ENCODE results near the gene VTI1A.

Gene VTI1A

GRCh38 chr10:112741830-112742402 lies 294.9 kb downstream of the VTI1A start:
- H3K9me2 ChIP-seq (replicated peaks; ENCODE audit: low read depth, low read length) = no peaks in the 10 kb centered on the region
- H4K20me1 ChIP-seq (ENCODE audit: insufficient read depth, low read length, poor library complexity, severe bottlenecking) = no peaks in the 10 kb centered on the region
- no peaks in the 10 kb centered on the region for H3K79me2 ChIP-seq (ENCODE audit: insufficient read depth, low read length)
- H3K27me3 ChIP-seq (ENCODE audit: insufficient read depth, low read length, poor library complexity, severe bottlenecking) = no peaks in the 10 kb centered on the region
- H3K9me3 ChIP-seq (ENCODE audit: insufficient read depth, low read depth, low read length) = no peaks in the 10 kb centered on the region
- no peak overlapping the region for H3K9ac ChIP-seq (ENCODE audit: low read depth, low read length, poor library complexity, severe bottlenecking)
- TF ChIP-seq CTCF (conservative IDR thresholded peaks at IDR 0.05; ENCODE audit: low read length) = no peak
- no peak for TF ChIP-seq EZH2phosphoT487 (IDR thresholded peaks at IDR 0.05; ENCODE audit: borderline replicate concordance)
- no peak overlapping the region for H3K4me2 ChIP-seq (ENCODE audit: low read depth, low read length, poor library complexity, severe bottlenecking)
- H3K36me3 ChIP-seq (ENCODE audit: insufficient read depth, low read length) = no peaks in the 10 kb centered on the region
- peaks cover 2% of the 10 kb centered on the region for H3K4me1 ChIP-seq (ENCODE audit: insufficient read depth, low read length, poor library complexity, severe bottlenecking)
- no peak overlapping the region for H2AFZ ChIP-seq (ENCODE audit: low read length)
- H3F3A ChIP-seq (ENCODE audit: low read depth) = no peaks in the 10 kb centered on the region
- H3K4me3 ChIP-seq (ENCODE audit: low read length, poor library complexity, severe bottlenecking) = no peak overlapping the region

DNA sequence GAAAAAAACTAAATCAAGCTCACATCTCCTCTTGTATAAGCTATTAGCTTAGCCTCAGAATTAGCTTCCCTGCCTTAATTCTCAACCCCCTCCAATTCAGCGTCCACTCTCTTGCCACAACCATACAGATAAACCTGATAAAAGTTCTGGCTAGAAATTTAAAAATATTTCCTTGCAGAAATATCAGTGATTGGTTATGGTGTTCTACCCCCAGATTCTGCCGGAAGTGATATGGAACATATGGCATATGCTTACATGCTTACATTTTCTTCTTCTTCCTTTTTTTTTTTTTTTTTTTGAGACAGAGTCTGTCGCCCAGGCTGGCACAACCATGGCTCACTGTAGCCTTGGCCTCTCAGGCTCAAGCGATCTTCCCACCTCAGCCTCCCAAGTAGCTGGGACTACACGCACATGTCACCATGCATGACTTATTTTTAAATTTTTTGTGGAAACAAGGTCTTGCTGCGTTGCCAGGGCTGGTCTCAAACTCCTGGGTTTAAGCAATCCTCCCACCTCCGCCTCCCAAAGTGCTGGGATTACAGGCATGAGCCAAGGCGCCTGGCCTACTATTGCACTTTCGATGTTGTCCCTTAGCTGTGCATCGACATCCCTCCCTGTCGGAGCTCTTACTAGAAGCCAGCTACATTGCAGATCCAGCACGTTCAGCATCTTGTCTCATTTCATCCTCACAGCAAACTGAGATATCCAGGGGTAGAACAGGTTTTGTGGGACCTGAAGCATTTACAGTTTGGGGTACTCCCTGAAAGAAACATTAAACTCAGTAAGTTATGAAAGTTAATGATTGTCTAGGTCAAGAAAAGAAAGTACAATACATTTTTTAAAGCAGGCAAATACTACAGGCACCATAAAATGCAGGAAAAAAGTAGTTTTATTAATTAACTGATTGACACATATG lies 297.4 kb downstream of the VTI1A start:
- Histone ChIP-seq H3K4me1 (ENCODE audit: insufficient read depth, low read length, poor library complexity, severe bottlenecking) (peaks cover 2% of the 10 kb centered on the region), H4K20me1 (ENCODE audit: insufficient read depth, low read length, poor library complexity, severe bottlenecking) (no peaks in the 10 kb centered on the region), H3K4me2 (ENCODE audit: low read depth, low read length, poor library complexity, severe bottlenecking) (no peak overlapping the region), H2AFZ (ENCODE audit: low read length) (no peak overlapping the region), H3K36me3 (ENCODE audit: insufficient read depth, low read length) (no peaks in the 10 kb centered on the region), H3K27me3 (ENCODE audit: insufficient read depth, low read length, poor library complexity, severe bottlenecking) (no peaks in the 10 kb centered on the region), H3K4me3 (ENCODE audit: low read length, poor library complexity, severe bottlenecking) (no peak overlapping the region), H3K9ac (ENCODE audit: low read depth, low read length, poor library complexity, severe bottlenecking) (no peak overlapping the region), H3K79me2 (ENCODE audit: insufficient read depth, low read length) (no peaks in the 10 kb centered on the region), H3K9me3 (ENCODE audit: insufficient read depth, low read depth, low read length) (no peaks in the 10 kb centered on the region), H3K9me2 (replicated peaks; ENCODE audit: low read depth, low read length) (no peaks in the 10 kb centered on the region), H3F3A (ENCODE audit: low read depth) (no peaks in the 10 kb centered on the region)
- TF ChIP-seq CTCF (conservative IDR thresholded peaks at IDR 0.05; ENCODE audit: low read length) = no peak
- no peak for TF ChIP-seq EZH2phosphoT487 (IDR thresholded peaks at IDR 0.05; ENCODE audit: borderline replicate concordance)

- Histone ChIP-seq H3K9ac (ENCODE audit: low read depth, low read length, poor library complexity, severe bottlenecking) (no peak overlapping the region), H3F3A (ENCODE audit: low read depth) (no peaks in the 10 kb centered on the region), H3K9me2 (replicated peaks; ENCODE audit: low read depth, low read length) (no peaks in the 10 kb centered on the region), H3K4me1 (ENCODE audit: insufficient read depth, low read length, poor library complexity, severe bottlenecking) (peaks cover 4% of the 10 kb centered on the region), H2AFZ (ENCODE audit: low read length) (no peak overlapping the region), H3K79me2 (ENCODE audit: insufficient read depth, low read length) (no peaks in the 10 kb centered on the region), H3K36me3 (ENCODE audit: insufficient read depth, low read length) (no peaks in the 10 kb centered on the region), H3K4me3 (ENCODE audit: low read length, poor library complexity, severe bottlenecking) (no peak overlapping the region), H3K4me2 (ENCODE audit: low read depth, low read length, poor library complexity, severe bottlenecking) (no peak overlapping the region), H3K27me3 (ENCODE audit: insufficient read depth, low read length, poor library complexity, severe bottlenecking) (no peaks in the 10 kb centered on the region), H3K9me3 (ENCODE audit: insufficient read depth, low read depth, low read length) (no peaks in the 10 kb centered on the region), H4K20me1 (ENCODE audit: insufficient read depth, low read length, poor library complexity, severe bottlenecking) (no peaks in the 10 kb centered on the region)
- no peak for TF ChIP-seq CTCF (conservative IDR thresholded peaks at IDR 0.05; ENCODE audit: low read length)
- no peak for TF ChIP-seq EZH2phosphoT487 (IDR thresholded peaks at IDR 0.05; ENCODE audit: borderline replicate concordance)
Observed at GRCh38 chr10:112746329-112746728, 299.3 kb downstream of the VTI1A start.

All from Loucy (cell line).